Measurements from ENCODE around the gene BCAM.
A peak's percentile ranks its signal among the peaks of the same experiment; 100 is the strongest.

BCAM gene

GRCh38 chr19:44772959-44773358, 35.9 kb upstream of the BCAM start:
- no peak overlapping the region for H2BK5ac ChIP-seq (ENCODE audit: low read depth, low read length, poor library complexity)
- WGBS (ENCODE audit: extremely low coverage, insufficient coverage, insufficient read length), result no CpG with 5 or more reads among the region's 3 CpGs
- no peak overlapping the region for H2BK12ac ChIP-seq (ENCODE audit: low read length)
- no peak for DNase-seq
- no peaks in the 10 kb centered on the region for H3K79me2 ChIP-seq (ENCODE audit: control insufficient read depth, insufficient read depth, low read length, poor library complexity)
- H3K14ac ChIP-seq (ENCODE audit: low read length), result no peak overlapping the region
- no peak overlapping the region for H3K4ac ChIP-seq (ENCODE audit: low read depth, low read length)
- H3K4me1 ChIP-seq (ENCODE audit: control insufficient read depth in 1 of 2, insufficient read depth in 2 of 2, low read length in 2 of 2), result peaks cover 5 to 8% of the 10 kb centered on the region in 2 experiments
- H3K79me1 ChIP-seq (ENCODE audit: low read length), result no peaks in the 10 kb centered on the region
- H3K9ac ChIP-seq (ENCODE audit: low read length), result no peak overlapping the region
- H3K18ac ChIP-seq (ENCODE audit: low read length), result no peak overlapping the region
- no peak overlapping the region for H3K4me2 ChIP-seq (ENCODE audit: low read length)
- H4K12ac ChIP-seq (ENCODE audit: low read depth, low read length), result no peak overlapping the region
- H2AK5ac ChIP-seq (ENCODE audit: low read length), result no peak overlapping the region
- H3K9me3 ChIP-seq (ENCODE audit: insufficient read depth, low read depth, low read length), result no peaks in the 10 kb centered on the region
- no peak overlapping the region for H4K8ac ChIP-seq (ENCODE audit: low read depth, low read length)
- no peaks in the 10 kb centered on the region for H3K36me3 ChIP-seq (ENCODE audit: control insufficient read depth in 1 of 2, insufficient read depth in 2 of 2, low read length in 2 of 2)
- no peak overlapping the region for H3K4me3 ChIP-seq (ENCODE audit: low read depth, low read length)
- H3K27ac ChIP-seq (ENCODE audit: low read depth, low read length), result no peak overlapping the region
- H2AFZ ChIP-seq (ENCODE audit: insufficient read depth, low read length, poor library complexity), result no peak overlapping the region
- no peak overlapping the region for H4K91ac ChIP-seq (ENCODE audit: low read depth, low read length)
- H3K27me3 ChIP-seq (ENCODE audit: insufficient read depth, low read length), result no peaks in the 10 kb centered on the region
- no peak overlapping the region for H3K23ac ChIP-seq (ENCODE audit: low read length)
- H2BK120ac ChIP-seq (ENCODE audit: insufficient read depth, low read length, poor library complexity), result no peak overlapping the region

GRCh38 chr19:44775676-44776240, 33.1 kb upstream of the BCAM start:
- H3K18ac ChIP-seq (ENCODE audit: low read length), result no peak overlapping the region
- H3K9me3 ChIP-seq (ENCODE audit: insufficient read depth, low read depth, low read length), result no peaks in the 10 kb centered on the region
- H2AFZ ChIP-seq (ENCODE audit: insufficient read depth, low read length, poor library complexity), result no peak overlapping the region
- no peak overlapping the region for H3K9ac ChIP-seq (ENCODE audit: low read length)
- no peak overlapping the region for H3K4me3 ChIP-seq (ENCODE audit: low read depth, low read length)
- no peak overlapping the region for H4K8ac ChIP-seq (ENCODE audit: low read depth, low read length)
- H4K91ac ChIP-seq (ENCODE audit: low read depth, low read length), result no peak overlapping the region
- no peak overlapping the region for H2BK120ac ChIP-seq (ENCODE audit: insufficient read depth, low read length, poor library complexity)
- no peaks in the 10 kb centered on the region for H3K79me1 ChIP-seq (ENCODE audit: low read length)
- peaks cover 5 to 8% of the 10 kb centered on the region in 2 experiments for H3K4me1 ChIP-seq (ENCODE audit: control insufficient read depth in 1 of 2, insufficient read depth in 2 of 2, low read length in 2 of 2)
- H3K4me2 ChIP-seq (ENCODE audit: low read length), result no peak overlapping the region
- H3K23ac ChIP-seq (ENCODE audit: low read length), result no peak overlapping the region
- H3K4ac ChIP-seq (ENCODE audit: low read depth, low read length), result no peak overlapping the region
- H4K12ac ChIP-seq (ENCODE audit: low read depth, low read length), result no peak overlapping the region
- no peaks in the 10 kb centered on the region for H3K27me3 ChIP-seq (ENCODE audit: insufficient read depth, low read length)
- no peak overlapping the region for H2AK5ac ChIP-seq (ENCODE audit: low read length)
- peak; percentile 64 to 86 for DNase-seq
- H2BK12ac ChIP-seq (ENCODE audit: low read length), result no peak overlapping the region
- no peak overlapping the region for H3K14ac ChIP-seq (ENCODE audit: low read length)
- H3K36me3 ChIP-seq (ENCODE audit: control insufficient read depth in 1 of 2, insufficient read depth in 2 of 2, low read length in 2 of 2), result no peaks in the 10 kb centered on the region
- no CpG with 5 or more reads among the region's 6 CpGs for WGBS (ENCODE audit: extremely low coverage, insufficient coverage, insufficient read length)
- no peak overlapping the region for H2BK5ac ChIP-seq (ENCODE audit: low read depth, low read length, poor library complexity)
- H3K27ac ChIP-seq (ENCODE audit: low read depth, low read length), result no peak overlapping the region
- H3K79me2 ChIP-seq (ENCODE audit: control insufficient read depth, insufficient read depth, low read length, poor library complexity), result no peaks in the 10 kb centered on the region

- Histone ChIP-seq H3K4ac (ENCODE audit: low read depth, low read length) (no peak overlapping the region), H3K36me3 (ENCODE audit: control insufficient read depth in 1 of 2, insufficient read depth in 2 of 2, low read length in 2 of 2) (no peaks in the 10 kb centered on the region), H3K18ac (ENCODE audit: low read length) (no peak overlapping the region), H3K4me2 (ENCODE audit: low read length) (no peak overlapping the region), H2BK120ac (ENCODE audit: insufficient read depth, low read length, poor library complexity) (no peak overlapping the region), H2BK12ac (ENCODE audit: low read length) (no peak overlapping the region), H3K14ac (ENCODE audit: low read length) (no peak overlapping the region), H3K4me3 (ENCODE audit: low read depth, low read length) (no peak overlapping the region), H4K12ac (ENCODE audit: low read depth, low read length) (no peak overlapping the region), H2BK5ac (ENCODE audit: low read depth, low read length, poor library complexity) (no peak overlapping the region), H3K9ac (ENCODE audit: low read length) (no peak overlapping the region), H2AFZ (ENCODE audit: insufficient read depth, low read length, poor library complexity) (no peak overlapping the region), H3K9me3 (ENCODE audit: insufficient read depth, low read depth, low read length) (no peaks in the 10 kb centered on the region), H4K91ac (ENCODE audit: low read depth, low read length) (no peak overlapping the region), H3K27me3 (ENCODE audit: insufficient read depth, low read length) (no peaks in the 10 kb centered on the region), H2AK5ac (ENCODE audit: low read length) (no peak overlapping the region), H3K79me1 (ENCODE audit: low read length) (no peaks in the 10 kb centered on the region), H3K27ac (ENCODE audit: low read depth, low read length) (no peak overlapping the region), H3K79me2 (ENCODE audit: control insufficient read depth, insufficient read depth, low read length, poor library complexity) (no peaks in the 10 kb centered on the region), H3K4me1 (ENCODE audit: control insufficient read depth in 1 of 2, insufficient read depth in 2 of 2, low read length in 2 of 2) (peaks cover 5 to 8% of the 10 kb centered on the region in 2 experiments), H4K8ac (ENCODE audit: low read depth, low read length) (no peak overlapping the region), H3K23ac (ENCODE audit: low read length) (no peak overlapping the region)
- peak; percentile 75 to 93 for DNase-seq
- WGBS (ENCODE audit: extremely low coverage, insufficient coverage, insufficient read length), result no CpG with 5 or more reads among the region's 23 CpGs
Observed at GRCh38 chr19:44776402-44777096, 32.4 kb upstream of the BCAM start.

GRCh38 chr19:44777715-44778347, 31.1 kb upstream of the BCAM start, which contains the start of gene CBLC:
TSS of gene CBLC (plus strand) at chr19:44777890. CDS start at chr19:44777932, 42 bp downstream.
- H3K4ac ChIP-seq (ENCODE audit: low read depth, low read length), result no peak within 1 kb of the TSS
- no peak within 1 kb of the TSS for H3K23ac ChIP-seq (ENCODE audit: low read length)
- no peaks in the 10 kb centered on the region for H3K79me2 ChIP-seq (ENCODE audit: control insufficient read depth, insufficient read depth, low read length, poor library complexity)
- no peak within 1 kb of the TSS for H3K4me3 ChIP-seq (ENCODE audit: low read depth, low read length)
- no CpG with 5 or more reads among the region's 47 CpGs for WGBS (ENCODE audit: extremely low coverage, insufficient coverage, insufficient read length)
- no peaks in the 10 kb centered on the region for H3K27me3 ChIP-seq (ENCODE audit: insufficient read depth, low read length)
- peak; percentile 91 to 94 for DNase-seq
- H3K79me1 ChIP-seq (ENCODE audit: low read length), result no peaks in the 10 kb centered on the region
- no peak within 1 kb of the TSS for H3K18ac ChIP-seq (ENCODE audit: low read length)
- peak within 1 kb of the TSS; percentile 63 for H3K4me2 ChIP-seq (ENCODE audit: low read length)
- no peaks in the 10 kb centered on the region for H3K9me3 ChIP-seq (ENCODE audit: insufficient read depth, low read depth, low read length)
- H3K14ac ChIP-seq (ENCODE audit: low read length), result no peak within 1 kb of the TSS
- H3K36me3 ChIP-seq (ENCODE audit: control insufficient read depth in 1 of 2, insufficient read depth in 2 of 2, low read length in 2 of 2), result no peaks in the 10 kb centered on the region
- no peak within 1 kb of the TSS for H3K27ac ChIP-seq (ENCODE audit: low read depth, low read length)
- H4K91ac ChIP-seq (ENCODE audit: low read depth, low read length), result no peak within 1 kb of the TSS
- H3K9ac ChIP-seq (ENCODE audit: low read length), result no peak within 1 kb of the TSS
- no peak within 1 kb of the TSS for H2BK12ac ChIP-seq (ENCODE audit: low read length)
- H4K12ac ChIP-seq (ENCODE audit: low read depth, low read length), result no peak within 1 kb of the TSS
- peaks cover 5 to 8% of the 10 kb centered on the region in 2 experiments for H3K4me1 ChIP-seq (ENCODE audit: control insufficient read depth in 1 of 2, insufficient read depth in 2 of 2, low read length in 2 of 2)
- peak within 1 kb of the TSS; percentile 48 for H4K8ac ChIP-seq (ENCODE audit: low read depth, low read length)
- no peak within 1 kb of the TSS for H2BK5ac ChIP-seq (ENCODE audit: low read depth, low read length, poor library complexity)
- H2AFZ ChIP-seq (ENCODE audit: insufficient read depth, low read length, poor library complexity), result peak within 1 kb of the TSS; percentile 5
- H2BK120ac ChIP-seq (ENCODE audit: insufficient read depth, low read length, poor library complexity), result no peak within 1 kb of the TSS
- no peak within 1 kb of the TSS for H2AK5ac ChIP-seq (ENCODE audit: low read length)
